Small intestine (tissue), 7 donors: Measurements from ENCODE around the gene ST6GALNAC6. TPM values are rescaled to one million over a fixed set of nuclear protein-coding genes. Genes with fewer than 3 reads are reported as not detected.

Experiments
- DNase-seq, 2 donors: peaks; one replicate each; pipeline versions ENCODE4 v3.0.0 to v3.0.0-alpha.2; 2013
- FAIRE-seq: peaks from 2 replicates; lab custom pipeline; 2012; peaks lifted over from hg19 to GRCh38; lab: Jason Lieb, UNC
- H3K27ac ChIP-seq, 3 donors: one replicate each; pipeline ENCODE4 v1.5.1; 2013; ENCODE audit warnings: low read length in 2 of 3, mild to moderate bottlenecking in 2 of 3, control low read depth in 1 of 3, inconsistent platforms in 1 of 3, low read depth in 1 of 3, moderate library complexity in 1 of 3
- H3K27me3 ChIP-seq, 3 donors: one replicate each; pipeline ENCODE4 v1.6.1; 2013; ENCODE audit warnings: low read length in 3 of 3, inconsistent platforms in 1 of 3; ENCODE audit not compliant: control insufficient read depth in 3 of 3, insufficient read depth in 3 of 3
- H3K36me3 ChIP-seq, 3 donors: one replicate each; pipeline ENCODE4 v1.6.1; 2013; ENCODE audit warnings: low read length in 3 of 3, inconsistent platforms in 1 of 3, low read depth in 1 of 3, mild to moderate bottlenecking in 1 of 3, moderate library complexity in 1 of 3; ENCODE audit not compliant: control insufficient read depth in 3 of 3, insufficient read depth in 2 of 3
- H3K4me1 ChIP-seq, 3 donors: one replicate each; pipeline ENCODE4 v1.6.1; 2013; ENCODE audit warnings: low read length in 2 of 3, inconsistent platforms in 1 of 3, low read depth in 1 of 3, mild to moderate bottlenecking in 1 of 3, moderate library complexity in 1 of 3; ENCODE audit not compliant: control insufficient read depth in 3 of 3, insufficient read depth in 2 of 3
- H3K4me3 ChIP-seq, 3 donors: one replicate each; pipeline ENCODE4 v1.5.1; 2013; ENCODE audit warnings: low read length in 3 of 3, control low read depth in 1 of 3, inconsistent platforms in 1 of 3, low read depth in 1 of 3, mild to moderate bottlenecking in 1 of 3, moderate library complexity in 1 of 3
- H3K9me3 ChIP-seq, 2 donors: one replicate each; pipeline ENCODE4 v1.6.1; 2013; ENCODE audit warnings: low read depth in 1 of 2, low read length in 1 of 2; ENCODE audit not compliant: control insufficient read depth in 2 of 2, insufficient read depth in 1 of 2
- WGBS, 3 donors: extraction: QIAGEN DNeasy Blood & Tissue Kit; methylation state at CpG; one replicate each; pipeline ENCODE4 v1.1.7; 2013; 5-methylcytosine and 5-hydroxymethylcytosine counted together
- polyA plus RNA-seq, 4 donors: library from polyadenylated mRNA; stranded (reverse) in 3 of 4; unstranded in 1 of 4; fragments of 200-250 nt in 3 of 4; fragments of 120-200 nt in 1 of 4; gene quantifications; one replicate each; pipeline versions ENCODE4 v1.2.1 to v1.2.3, GENCODE V29; 2013
- donor health status: healthy with polysubstance abuse.
- donor health status: control.
- donor health status: control.
- donor health status: Bipolar disorder and iron deficiency.
- donor health status: healthy.

Gene ST6GALNAC6
- polyA plus RNA-seq, 4 donors = 2.2 to 31.8 (median 11.8) TPM

DNA sequence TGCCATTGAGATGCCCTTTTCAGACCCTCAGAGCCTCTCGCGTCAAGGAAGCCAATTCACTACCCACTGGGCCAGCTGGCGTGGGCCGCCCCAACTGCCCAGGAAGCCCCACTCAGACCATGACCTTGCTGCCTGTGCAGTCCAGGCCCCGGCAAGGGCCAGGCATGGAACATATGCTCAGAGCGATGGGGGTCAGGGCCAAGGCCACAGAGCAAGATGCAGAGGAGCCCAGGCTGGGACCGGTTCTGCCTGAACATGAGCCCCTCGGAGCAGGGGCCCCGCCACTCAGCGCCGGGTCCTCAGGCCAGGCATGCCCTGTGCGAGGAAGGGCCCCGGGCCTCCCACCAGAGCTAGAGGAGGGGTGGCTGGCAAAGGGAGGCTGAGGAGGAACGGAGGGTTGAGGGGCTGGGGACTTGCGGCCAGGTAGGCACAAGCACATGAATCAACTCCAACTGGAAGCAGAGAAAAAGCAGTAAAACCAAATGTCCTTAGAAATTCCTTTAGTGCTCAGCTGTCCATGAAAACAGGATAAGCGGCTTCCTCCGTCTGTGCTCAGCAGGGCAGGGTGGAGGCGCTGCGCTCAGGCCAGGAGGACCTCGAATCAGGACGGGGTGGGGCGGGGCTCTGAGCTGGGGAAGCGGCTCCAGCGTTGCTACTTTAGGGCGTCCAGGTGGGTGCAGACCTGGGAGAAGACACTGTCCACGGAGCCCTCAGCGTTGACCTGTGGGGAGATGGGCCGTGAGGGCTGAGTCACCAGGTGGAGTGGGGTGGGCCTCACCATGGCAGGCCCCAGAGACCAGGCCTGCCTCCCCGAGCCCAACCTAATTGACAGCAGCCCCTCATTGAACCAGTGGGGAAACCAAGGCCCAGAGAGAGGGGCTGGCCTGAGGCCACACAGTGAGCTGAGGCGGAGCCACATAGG is 31.8 kb downstream of the ST6GALNAC6 start:
- DNase-seq = no peak
- WGBS, 3 donors = 83 to 91% (median 89%) methylated on average over 29 to 30 of the region's 30 CpGs
- Histone ChIP-seq H3K27me3 (no peaks in the 10 kb centered on the region), H3K4me3 (no peak overlapping the region), H3K36me3 (peaks cover 0 to 27% (median 0%) of the 10 kb centered on the region in 3 donors), H3K27ac (peak overlapping the region in 1 of 3 donors; percentile 22), H3K9me3 (no peaks in the 10 kb centered on the region), H3K4me1 (peaks cover 0 to 1% (median 0%) of the 10 kb centered on the region in 3 donors)
- no peak for FAIRE-seq

DNA sequence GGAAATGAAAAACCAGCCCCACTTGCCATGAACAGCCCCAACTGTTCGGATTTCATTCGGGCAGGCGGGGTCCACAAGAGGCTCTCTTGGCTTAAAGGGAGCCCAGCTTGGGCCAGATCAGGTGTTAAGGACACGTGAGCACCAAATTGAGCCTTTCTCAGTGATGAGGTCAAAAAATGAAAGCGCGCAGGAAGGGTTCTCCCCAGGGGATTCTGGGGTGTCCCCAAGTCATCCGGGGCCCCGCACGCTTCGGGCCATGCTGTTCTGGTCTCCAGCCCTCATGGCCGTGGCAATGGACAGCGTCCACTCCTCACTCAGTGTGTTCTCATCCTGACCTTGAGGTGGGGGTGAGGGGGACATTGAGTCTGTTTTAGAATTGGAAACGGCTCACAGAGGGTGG is 32.9 kb downstream of the ST6GALNAC6 start:
- H3K4me3 ChIP-seq = no peak overlapping the region
- FAIRE-seq = no peak
- no peak overlapping the region for H3K27ac ChIP-seq
- DNase-seq = no peak
- H3K4me1 ChIP-seq = peaks cover 0 to 11% (median 5%) of the 10 kb centered on the region in 3 donors
- H3K36me3 ChIP-seq = peaks cover 0 to 24% (median 0%) of the 10 kb centered on the region in 3 donors
- no peaks in the 10 kb centered on the region for H3K27me3 ChIP-seq
- H3K9me3 ChIP-seq = no peaks in the 10 kb centered on the region
- WGBS, 3 donors = 90 to 91% (median 91%) methylated on average over 13 of the region's 13 CpGs

DNA sequence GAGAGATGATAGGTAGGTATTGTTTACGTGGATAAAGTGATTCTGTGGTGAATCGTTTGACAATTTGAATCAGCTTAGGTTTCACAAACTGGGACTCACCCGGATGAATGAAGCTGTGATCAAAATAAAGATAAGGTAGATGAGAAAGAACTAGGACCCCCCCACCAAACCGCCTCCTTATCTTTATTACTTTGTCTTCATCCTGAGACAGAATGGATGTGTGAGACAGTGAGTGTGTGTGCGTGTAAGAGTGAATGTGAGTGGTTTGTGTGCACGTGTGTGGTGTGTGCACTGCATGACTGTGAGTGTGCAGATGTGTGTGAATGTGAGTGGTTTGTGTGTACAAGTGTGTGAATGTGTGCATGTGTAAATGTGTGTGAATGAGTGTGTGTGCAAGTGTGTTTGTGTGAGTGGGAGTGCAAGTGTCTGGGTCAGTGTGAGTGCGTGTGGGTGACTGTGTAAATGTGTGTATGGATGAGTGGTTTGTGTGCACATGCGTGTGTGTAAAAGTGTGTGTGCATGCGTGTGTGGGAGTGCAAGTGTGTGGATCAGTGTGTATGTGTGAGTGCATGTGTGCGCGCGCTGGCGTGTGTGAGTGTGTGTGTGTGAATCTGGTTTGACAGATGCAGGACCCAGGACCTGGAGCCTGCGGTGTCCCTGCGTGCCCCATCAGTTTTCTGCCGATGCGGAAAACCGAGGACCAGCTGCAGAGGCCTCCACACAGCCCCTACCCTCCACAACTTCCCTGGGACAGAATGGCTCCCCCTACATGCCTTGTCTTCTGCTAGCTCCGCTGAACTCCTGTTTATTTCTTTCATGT is 33.5 kb downstream of the ST6GALNAC6 start:
- Histone ChIP-seq H3K36me3 (peaks cover 0 to 17% (median 0%) of the 10 kb centered on the region in 3 donors), H3K9me3 (no peaks in the 10 kb centered on the region), H3K27ac (no peak overlapping the region), H3K4me3 (no peak overlapping the region), H3K4me1 (peaks cover 0 to 12% (median 5%) of the 10 kb centered on the region in 3 donors), H3K27me3 (no peaks in the 10 kb centered on the region)
- DNase-seq = no peak
- FAIRE-seq = no peak
- WGBS, 3 donors = 69 to 73% (median 72%) methylated on average over 19 of the region's 19 CpGs

DNA sequence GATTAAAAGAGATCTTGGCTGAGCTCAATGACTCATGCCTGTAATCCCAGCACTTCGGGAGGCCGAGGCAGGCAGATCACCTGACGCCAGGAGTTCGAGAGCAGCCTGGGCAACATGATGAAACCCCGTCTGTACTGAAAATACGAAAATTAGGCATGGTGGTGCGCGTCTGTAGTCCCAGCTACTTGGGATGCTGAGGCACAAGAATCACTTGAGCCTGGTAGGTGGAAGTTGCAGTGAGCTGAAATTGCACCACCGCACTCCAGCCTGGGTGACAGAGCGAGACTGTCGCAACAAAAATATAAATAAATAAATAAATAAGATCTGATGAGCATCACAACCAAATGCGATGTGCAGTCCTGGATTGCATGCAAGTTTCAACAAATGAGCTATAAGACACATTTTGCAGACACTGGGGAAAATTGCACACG is 36.2 kb downstream of the ST6GALNAC6 start:
- DNase-seq = no peak
- Histone ChIP-seq H3K27me3 (no peaks in the 10 kb centered on the region), H3K9me3 (no peaks in the 10 kb centered on the region), H3K4me1 (peaks cover 0 to 18% (median 5%) of the 10 kb centered on the region in 3 donors), H3K4me3 (no peak overlapping the region), H3K27ac (peak overlapping the region in 1 of 3 donors; percentile 94), H3K36me3 (peaks cover 0 to 7% (median 0%) of the 10 kb centered on the region in 3 donors)
- 81 to 86% (median 82%) methylated on average over 13 of the region's 13 CpGs for WGBS, 3 donors
- FAIRE-seq = no peak

DNA sequence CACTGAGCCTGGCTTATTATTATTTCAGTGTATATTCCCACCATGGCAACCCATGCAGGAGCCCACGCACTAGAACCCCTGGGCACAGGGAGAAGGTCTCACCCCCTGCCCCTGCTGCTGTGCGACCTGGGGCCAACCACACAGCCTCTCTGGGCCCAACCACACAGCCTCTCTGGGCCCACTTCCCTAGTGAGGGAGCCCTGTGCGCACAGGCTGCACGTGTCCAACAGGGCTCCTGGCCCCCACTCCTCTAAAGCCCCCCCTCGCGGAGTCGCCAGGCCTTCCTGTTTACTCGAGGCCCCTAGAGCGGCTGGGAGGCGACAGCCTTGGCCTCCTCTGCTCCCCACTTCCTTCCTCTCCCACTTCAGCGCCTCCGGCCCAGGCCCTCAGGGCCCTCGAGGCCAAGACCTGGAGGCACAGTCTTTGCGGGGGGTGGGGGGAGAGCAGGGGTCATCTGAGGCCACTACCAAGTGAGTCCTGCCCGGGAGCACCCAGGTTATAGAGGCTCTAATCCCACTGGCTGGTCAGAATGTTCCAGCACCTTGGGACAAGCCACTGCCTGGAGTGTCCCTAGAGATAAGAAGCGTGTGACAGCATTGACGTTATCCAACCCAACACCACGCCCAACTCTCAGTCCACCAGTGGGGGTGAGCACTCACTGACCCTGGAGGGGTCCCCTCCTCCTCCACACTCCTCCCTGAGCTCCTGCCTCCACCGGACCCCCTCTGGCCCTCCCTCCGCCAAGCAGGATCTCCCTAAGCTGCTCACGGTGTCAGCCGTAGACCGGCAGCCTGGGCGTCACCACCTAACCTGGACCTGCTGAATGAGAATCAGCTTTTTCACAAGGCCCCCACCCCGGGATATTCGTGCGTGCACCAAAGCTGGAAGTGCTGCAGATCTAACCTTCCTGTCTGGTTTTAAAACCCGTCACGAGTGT is 37.1 kb downstream of the ST6GALNAC6 start:
- Histone ChIP-seq H3K27ac (peak overlapping the region; percentile 42 to 94 (median 75)), H3K9me3 (no peaks in the 10 kb centered on the region), H3K36me3 (peaks cover 0 to 2% (median 0%) of the 10 kb centered on the region in 3 donors), H3K4me3 (no peak overlapping the region), H3K27me3 (no peaks in the 10 kb centered on the region), H3K4me1 (peaks cover 0 to 18% (median 5%) of the 10 kb centered on the region in 3 donors)
- 38 to 65% (median 45%) methylated on average over 26 to 29 of the region's 29 CpGs for WGBS, 3 donors
- no peak for FAIRE-seq
- peak; percentile 42 to 53 for DNase-seq

DNA sequence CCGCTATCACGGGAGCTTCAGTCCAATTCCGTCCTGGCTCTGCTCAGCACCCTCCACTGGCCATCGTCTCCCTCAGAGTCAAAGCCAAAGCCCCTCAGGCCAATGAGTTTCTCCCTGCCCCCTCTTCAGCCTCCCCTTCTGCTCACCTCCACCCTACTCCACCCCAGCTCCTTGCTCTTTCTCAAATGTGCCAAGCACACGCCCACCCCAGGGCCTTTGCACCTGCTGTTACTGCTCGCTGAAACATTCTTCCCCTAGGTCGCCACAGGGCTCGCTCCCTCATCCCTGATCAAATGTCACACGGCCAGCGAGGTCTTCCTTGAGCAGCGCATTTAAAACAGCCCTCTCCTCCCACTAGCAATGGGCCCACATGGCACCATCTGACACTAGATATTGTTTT is 38.6 kb downstream of the ST6GALNAC6 start:
- Histone ChIP-seq H3K4me1 (peaks cover 0 to 18% (median 5%) of the 10 kb centered on the region in 3 donors), H3K9me3 (no peaks in the 10 kb centered on the region), H3K4me3 (no peak overlapping the region), H3K27ac (no peak overlapping the region), H3K36me3 (no peaks in the 10 kb centered on the region), H3K27me3 (no peaks in the 10 kb centered on the region)
- FAIRE-seq (no peak), DNase-seq (no peak)
- 91 to 95% (median 93%) methylated on average over 11 of the region's 11 CpGs for WGBS, 3 donors

DNA sequence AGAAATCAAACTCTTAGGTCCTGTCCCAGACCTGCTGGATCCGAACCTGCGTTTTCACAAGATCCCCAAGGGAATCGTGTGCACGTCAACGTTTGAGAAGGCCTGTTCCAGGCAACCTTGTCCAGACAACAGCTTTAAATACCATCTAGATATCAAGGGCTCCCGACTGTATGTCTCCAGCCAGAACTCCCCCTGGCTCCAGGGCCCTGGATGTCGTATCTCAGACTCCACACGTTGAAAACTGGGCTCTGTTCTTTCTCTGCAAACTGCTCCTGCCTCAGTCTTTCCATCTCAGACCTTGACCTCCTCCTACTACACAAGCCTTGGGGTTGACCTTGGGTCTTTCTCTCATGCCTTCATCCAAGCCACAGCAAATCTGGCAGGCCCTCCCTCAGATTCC is 39.1 kb downstream of the ST6GALNAC6 start:
- no peak overlapping the region for H3K4me3 ChIP-seq
- 75 to 90% (median 84%) methylated on average over 8 of the region's 8 CpGs for WGBS, 3 donors
- H3K36me3 ChIP-seq = no peaks in the 10 kb centered on the region
- H3K9me3 ChIP-seq = no peaks in the 10 kb centered on the region
- no peak overlapping the region for H3K27ac ChIP-seq
- no peak for FAIRE-seq
- H3K27me3 ChIP-seq = no peaks in the 10 kb centered on the region
- H3K4me1 ChIP-seq = peaks cover 0 to 18% (median 5%) of the 10 kb centered on the region in 3 donors
- DNase-seq = no peak
